ENCODE measurements around the gene SIPA1L3. TPM values are rescaled to one million over a fixed set of nuclear protein-coding genes. Genes with fewer than 3 reads are reported as not detected.

Gene SIPA1L3
- total RNA-seq, 4 donors from 2014 or later, result 4.1 to 18.7 (median 6.1) TPM

GRCh38 chr19:37963190-37963936, 56.4 kb downstream of the SIPA1L3 start:
- in situ Hi-C loops (cut with MboI; ENCODE audit: low sequenced_read_pairs in 4 of 4) (no loop called here), intact Hi-C loops (cut with DNase I; ENCODE audit: low total_unique reads) (no loop called here)
- DNase-seq, result no peak
- H3K9me3 ChIP-seq, result no peaks in the 10 kb centered on the region
- H3K36me3 ChIP-seq, result no peaks in the 10 kb centered on the region
- no peak overlapping the region for H3K4me3 ChIP-seq
- H3K4me1 ChIP-seq, result no peaks in the 10 kb centered on the region
- ATAC-seq, result no peak
- H3K27me3 ChIP-seq, result no peaks in the 10 kb centered on the region
- TF ChIP-seq POLR2A (IDR thresholded peaks at IDR 0.05) (no peak), CTCF (IDR thresholded peaks at IDR 0.05 in 4 of 5, conservative IDR thresholded peaks at IDR 0.05 in 1 of 5) (no peak)
- H3K27ac ChIP-seq, result no peak overlapping the region

DNA sequence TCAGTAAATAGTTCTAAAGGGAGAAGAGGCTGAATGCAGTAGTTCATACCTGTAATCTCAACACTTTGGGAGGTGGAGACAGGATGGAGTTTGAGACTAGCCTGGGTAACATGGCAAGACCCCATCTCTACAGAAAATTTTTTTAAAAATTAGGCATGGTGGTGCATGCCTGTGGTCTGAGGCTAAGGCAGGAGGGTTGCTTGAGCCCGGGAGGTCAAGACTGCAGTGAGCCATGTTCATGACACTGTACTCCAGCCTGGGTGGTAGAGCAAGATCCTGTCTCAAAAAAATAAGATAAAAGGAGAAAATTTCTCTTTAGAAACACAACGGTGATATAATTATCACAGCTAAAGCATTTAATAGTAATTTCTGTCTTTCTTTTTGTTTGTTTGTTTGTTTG, 57.1 kb downstream of the SIPA1L3 start:
- H3K27me3 ChIP-seq, result no peaks in the 10 kb centered on the region
- in situ Hi-C loops (cut with MboI; ENCODE audit: low sequenced_read_pairs in 4 of 4) (no loop called here), intact Hi-C loops (cut with DNase I; ENCODE audit: low total_unique reads) (no loop called here)
- DNase-seq (no peak), ATAC-seq (no peak)
- TF ChIP-seq POLR2A (IDR thresholded peaks at IDR 0.05), result no peak
- no peak overlapping the region for H3K4me3 ChIP-seq
- H3K27ac ChIP-seq, result no peak overlapping the region
- H3K4me1 ChIP-seq, result no peaks in the 10 kb centered on the region
- H3K9me3 ChIP-seq, result no peaks in the 10 kb centered on the region
- H3K36me3 ChIP-seq, result no peaks in the 10 kb centered on the region

DNA sequence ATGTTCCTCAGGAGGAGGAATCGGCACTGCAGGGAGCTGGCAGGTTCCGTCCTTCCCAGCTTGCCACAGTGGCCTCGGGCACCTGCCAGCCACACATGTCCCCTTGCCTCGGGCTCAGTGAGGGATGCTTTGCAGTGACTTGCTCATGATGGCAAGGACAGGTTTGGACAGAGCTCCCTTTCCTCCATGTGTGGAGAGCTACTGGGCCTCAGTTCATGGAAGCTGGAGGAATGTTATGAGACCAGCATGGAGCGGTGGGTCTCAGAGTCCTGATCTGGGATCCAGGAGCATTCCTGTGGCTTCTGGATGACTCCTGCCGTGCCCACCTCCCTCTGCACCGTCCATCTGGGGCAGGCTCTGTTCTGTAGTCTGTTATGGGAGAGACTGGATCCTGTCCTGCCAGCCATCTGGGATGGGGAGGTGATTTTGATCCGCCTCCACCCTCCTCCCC, 59.2 kb downstream of the SIPA1L3 start:
- TF ChIP-seq POLR2A (IDR thresholded peaks at IDR 0.05) (no peak), CTCF (IDR thresholded peaks at IDR 0.05 in 4 of 5, conservative IDR thresholded peaks at IDR 0.05 in 1 of 5) (no peak)
- Histone ChIP-seq H3K4me3 (no peak overlapping the region), H3K9me3 (no peaks in the 10 kb centered on the region), H3K27ac (no peak overlapping the region), H3K36me3 (peaks cover 0 to 6% of the 10 kb centered on the region in 2 donors), H3K4me1 (no peaks in the 10 kb centered on the region), H3K27me3 (no peaks in the 10 kb centered on the region)
- intact Hi-C loops (cut with DNase I; ENCODE audit: low total_unique reads), result no loop called here
- in situ Hi-C loops (cut with MboI; ENCODE audit: low sequenced_read_pairs in 4 of 4), result no loop called here
- DNase-seq (no peak), ATAC-seq (no peak)

- no peak for ATAC-seq
- no peak for DNase-seq
- Histone ChIP-seq H3K4me3 (no peak overlapping the region), H3K27ac (no peak overlapping the region), H3K27me3 (no peaks in the 10 kb centered on the region), H3K36me3 (peaks cover 0 to 6% of the 10 kb centered on the region in 2 donors), H3K9me3 (no peaks in the 10 kb centered on the region), H3K4me1 (no peaks in the 10 kb centered on the region)
- TF ChIP-seq POLR2A (IDR thresholded peaks at IDR 0.05), result no peak
- TF ChIP-seq CTCF (IDR thresholded peaks at IDR 0.05 in 4 of 5, conservative IDR thresholded peaks at IDR 0.05 in 1 of 5), result no peak
- intact Hi-C loops (cut with DNase I; ENCODE audit: low total_unique reads), result no loop called here
- in situ Hi-C loops (cut with MboI; ENCODE audit: low sequenced_read_pairs in 4 of 4), result no loop called here
Measured at GRCh38 chr19:37966662-37967231, 59.7 kb downstream of the SIPA1L3 start.

DNA sequence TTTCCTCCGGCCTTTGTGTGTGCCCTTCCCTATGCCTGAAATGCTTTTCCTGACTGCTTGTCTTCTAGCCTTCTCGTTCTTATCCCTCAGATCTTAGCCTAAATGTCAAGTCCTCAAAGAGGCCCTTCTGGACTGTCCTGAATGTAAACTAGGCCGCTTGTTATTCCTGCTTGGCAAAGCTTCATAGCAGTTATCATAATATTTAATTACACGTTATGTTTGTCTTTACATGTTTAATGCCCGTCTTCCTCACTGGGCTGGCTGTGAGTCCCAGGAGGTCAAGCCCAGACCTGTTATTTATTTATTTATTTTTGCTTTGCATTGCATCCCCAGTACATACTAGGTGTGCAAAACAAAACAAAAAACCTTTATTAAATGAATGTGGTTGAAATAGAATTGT, 62.7 kb downstream of the SIPA1L3 start:
- TF ChIP-seq CTCF (IDR thresholded peaks at IDR 0.05 in 4 of 5, conservative IDR thresholded peaks at IDR 0.05 in 1 of 5) (no peak), POLR2A (IDR thresholded peaks at IDR 0.05) (no peak)
- Histone ChIP-seq H3K27ac (no peak overlapping the region), H3K9me3 (no peaks in the 10 kb centered on the region), H3K4me1 (no peaks in the 10 kb centered on the region), H3K27me3 (no peaks in the 10 kb centered on the region), H3K36me3 (peaks cover 0 to 6% of the 10 kb centered on the region in 2 donors), H3K4me3 (no peak overlapping the region)
- intact Hi-C loops (cut with DNase I; ENCODE audit: low total_unique reads) (no loop called here), in situ Hi-C loops (cut with MboI; ENCODE audit: low sequenced_read_pairs in 4 of 4) (no loop called here)
- DNase-seq (no peak), ATAC-seq (no peak)
